DMS53 treated with DMSO at 0.1 percent for 48 hours (cell line): ENCODE results near the gene SMO.
"Not testable (repeated sequence)": the region's sequence is repeated elsewhere in the genome, so short reads cannot be mapped to it uniquely, and the experiment has no call there.

Source experiments
- DNase-seq: peaks from one replicate; lab custom pipeline; 2025; ENCODE audit not compliant: unreplicated experiment; lab: John Stamatoyannopoulos, UW

The SMO gene

GRCh38 chr7:129231666-129232065 is 43.2 kb downstream of the SMO start:
- DNase-seq: no peak

DNA sequence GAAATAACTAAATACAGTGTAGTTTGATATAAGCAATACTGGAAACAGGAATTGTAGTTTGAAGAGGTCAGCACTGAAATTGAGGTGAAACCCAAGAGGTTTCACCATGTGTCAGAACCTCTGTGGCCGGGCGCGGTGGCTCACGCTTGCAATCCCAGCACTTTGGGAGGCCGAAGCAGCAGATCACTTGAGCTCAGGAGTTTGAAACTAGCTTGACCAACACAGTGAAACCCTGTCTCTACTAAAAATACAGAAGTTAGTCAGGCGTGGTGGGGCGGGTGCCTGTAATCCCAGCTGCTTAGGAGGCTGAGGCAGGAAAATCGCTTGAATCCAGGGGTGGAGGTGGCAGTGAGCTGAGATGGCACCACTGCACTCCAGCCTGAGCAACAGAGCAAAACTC is 50.1 kb downstream of the SMO start:
- no peak for DNase-seq

DNA sequence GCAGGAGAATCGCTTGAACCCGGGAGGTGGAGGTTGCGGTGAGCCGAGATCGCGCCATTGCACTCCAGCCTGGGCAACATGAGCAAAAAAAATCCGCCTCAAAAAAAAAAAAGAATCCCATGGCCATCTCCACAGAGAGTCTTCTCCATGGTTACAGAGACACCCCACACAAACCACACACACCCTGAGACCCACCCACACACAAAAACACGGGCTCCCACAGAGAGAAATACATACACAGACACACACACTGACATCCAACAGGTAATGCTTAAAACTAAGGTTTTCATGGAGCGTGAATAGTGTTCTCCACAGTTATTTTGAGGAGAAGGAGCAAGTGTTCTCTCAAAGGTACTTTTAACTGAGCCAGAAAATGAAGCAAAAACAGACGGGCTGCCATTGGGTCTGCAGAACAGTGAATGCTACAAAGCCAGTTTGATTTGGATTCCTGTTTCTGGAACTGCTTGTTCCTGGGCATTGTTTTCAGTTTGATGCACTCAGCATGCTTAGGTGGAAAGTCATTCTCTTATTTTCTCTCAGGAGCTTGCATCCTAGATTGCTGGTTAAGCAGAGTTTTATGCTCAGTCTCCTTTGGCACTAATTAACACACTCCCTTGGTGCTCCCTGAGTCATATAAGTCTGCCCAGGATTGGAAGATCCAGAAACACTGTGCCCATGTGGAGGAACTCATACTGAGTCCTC is 51.8 kb downstream of the SMO start:
- DNase-seq: no peak

- no peak for DNase-seq
Observed at GRCh38 chr7:129244220-129244619, 55.8 kb downstream of the SMO start.

GRCh38 chr7:129245533-129245932 is 57.1 kb downstream of the SMO start:
- no peak for DNase-seq

GRCh38 chr7:129247087-129247486 is 58.7 kb downstream of the SMO start:
- no peak for DNase-seq

GRCh38 chr7:129252128-129252527 is 63.7 kb downstream of the SMO start:
- DNase-seq: no peak

GRCh38 chr7:129252603-129253002 is 64.2 kb downstream of the SMO start:
- DNase-seq: not testable (repeated sequence)

DNA sequence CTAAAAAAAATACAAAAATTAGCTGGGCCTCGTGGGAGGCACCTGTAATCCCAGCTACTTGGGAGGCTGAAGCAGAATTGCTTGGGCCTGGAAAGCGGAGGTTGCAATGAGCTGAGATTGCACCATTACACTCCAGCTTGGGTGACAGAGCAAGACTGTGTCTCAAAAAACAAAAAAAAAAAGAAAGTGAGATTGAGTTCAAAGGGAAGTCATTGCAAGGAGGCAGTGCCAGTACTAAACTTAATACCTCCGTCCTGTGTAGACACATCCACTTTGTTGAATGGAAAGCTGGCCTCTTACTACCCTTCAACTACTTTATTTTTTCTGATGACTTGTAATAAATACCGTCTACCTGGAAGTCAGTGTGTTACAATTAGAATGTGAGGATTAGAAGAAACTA is 67.4 kb downstream of the SMO start:
- DNase-seq: no peak

DNA sequence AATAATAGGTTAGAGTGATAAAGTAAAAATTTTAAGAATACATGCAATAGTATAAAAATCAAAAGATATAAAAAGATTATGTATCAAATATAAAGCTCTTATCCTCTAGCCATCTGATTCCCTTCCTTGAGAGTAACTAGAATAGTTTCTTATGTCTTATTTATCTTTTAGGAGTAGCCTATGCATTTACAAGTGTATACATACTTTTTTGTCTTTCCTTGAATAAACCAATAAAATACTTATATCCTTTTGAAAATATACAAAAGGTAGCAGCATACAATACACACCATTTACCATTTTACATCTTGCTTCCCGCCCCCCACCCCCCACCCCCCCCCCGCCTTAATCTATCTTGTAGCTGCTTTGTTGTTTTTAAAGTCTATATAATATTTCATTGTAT is 67.8 kb downstream of the SMO start:
- DNase-seq: no peak

- DNase-seq: no peak
Observed at GRCh38 chr7:129257168-129257567, 68.7 kb downstream of the SMO start.

DNA sequence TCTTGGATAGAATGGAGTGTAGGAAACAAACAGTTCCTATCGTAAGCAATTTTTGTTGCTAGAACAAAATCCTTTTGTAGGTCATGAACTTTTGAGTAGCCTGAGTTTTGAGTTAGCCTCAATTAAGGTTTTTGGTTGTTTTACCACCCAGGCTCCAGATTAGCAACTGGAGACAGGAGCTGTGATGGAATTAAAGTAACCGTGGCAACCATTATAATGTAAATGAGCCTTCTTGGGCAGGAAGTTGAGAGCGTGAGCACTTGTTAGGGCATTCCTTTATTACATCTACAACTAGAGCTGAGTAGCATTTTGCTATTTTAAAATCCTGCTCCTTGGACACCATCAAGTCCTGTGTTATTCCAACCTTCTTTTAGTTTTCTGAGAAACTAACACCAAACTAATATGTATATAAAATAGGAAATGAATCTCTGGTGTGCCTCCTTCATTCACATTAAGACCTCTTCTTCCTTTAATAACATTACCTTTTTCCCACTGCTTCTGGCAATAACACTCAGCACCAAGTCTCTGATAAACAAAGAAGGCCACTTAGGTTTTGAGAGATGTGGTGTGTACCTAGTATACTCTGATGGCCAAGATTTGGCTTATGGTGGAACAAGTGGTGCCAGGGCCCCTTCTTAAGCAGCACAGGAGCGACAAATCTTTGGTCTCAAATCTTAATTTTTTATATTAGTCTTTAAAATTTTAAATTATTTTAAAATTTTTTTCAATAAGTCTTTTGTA is 70.4 kb downstream of the SMO start:
- DNase-seq: no peak

GRCh38 chr7:129262324-129262723 is 73.9 kb downstream of the SMO start:
- no peak for DNase-seq
